Hematopoietic multipotent progenitor cell treated with erythropoietin and hydrocortisone succinate and interleukin-3 and kit ligand, for 8 days (in vitro differentiated cells): Measurements from ENCODE around the gene F13A1.
A peak's percentile ranks its signal among the peaks of the same experiment; 100 is the strongest.
"Not testable (repeated sequence)": the region's sequence is repeated elsewhere in the genome, so short reads cannot be mapped to it uniquely, and the experiment has no call there.

ENCODE experiments used
- DNase-seq: peaks from one replicate; pipeline ENCODE4 v3.0.0-alpha.2; 2015

The F13A1 gene

DNA sequence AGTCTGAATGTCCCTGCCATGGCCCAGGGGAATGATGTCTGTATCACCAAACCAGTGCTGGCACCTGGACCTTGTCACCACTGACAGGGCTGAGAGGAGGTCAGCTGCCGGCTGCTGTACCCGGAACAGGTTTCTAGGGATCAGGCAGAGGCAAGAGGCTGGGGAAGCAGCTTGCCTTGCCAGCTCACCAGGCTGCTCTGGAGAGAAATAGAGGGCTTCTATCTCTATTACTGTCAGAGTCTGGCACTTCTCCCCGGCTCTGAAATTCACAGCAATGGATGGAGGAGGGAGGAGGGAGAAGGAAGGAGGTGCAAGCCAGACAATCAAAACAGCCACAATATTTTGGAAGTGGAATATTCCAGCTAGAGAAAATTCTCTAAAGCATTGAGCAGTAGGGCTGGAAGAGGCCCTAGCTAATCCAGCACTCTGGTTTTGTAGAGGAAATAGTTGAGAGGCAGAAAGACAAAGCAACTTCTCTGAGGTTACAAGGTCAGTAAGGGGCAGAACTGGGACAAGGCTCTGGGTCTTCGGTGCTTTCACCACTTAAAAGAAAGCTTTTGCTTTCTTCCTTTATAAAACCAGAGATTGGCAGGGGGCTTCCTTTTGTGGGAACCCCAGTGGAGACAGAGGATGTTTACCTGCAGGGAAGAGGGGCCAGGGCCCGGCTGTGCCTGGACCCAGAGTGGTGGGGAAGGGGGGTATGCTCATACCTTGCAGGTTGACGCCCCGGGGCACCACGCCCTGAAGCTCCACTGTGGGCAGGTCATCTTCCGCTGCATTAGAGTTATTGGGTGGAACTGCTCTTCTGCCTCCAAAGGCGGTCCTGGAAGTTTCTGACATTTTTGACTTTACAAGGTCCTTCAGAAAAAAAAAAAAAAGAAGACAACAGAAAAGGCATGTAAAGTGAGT lies 2.4 kb downstream of the F13A1 start:
- no peak for DNase-seq

DNA sequence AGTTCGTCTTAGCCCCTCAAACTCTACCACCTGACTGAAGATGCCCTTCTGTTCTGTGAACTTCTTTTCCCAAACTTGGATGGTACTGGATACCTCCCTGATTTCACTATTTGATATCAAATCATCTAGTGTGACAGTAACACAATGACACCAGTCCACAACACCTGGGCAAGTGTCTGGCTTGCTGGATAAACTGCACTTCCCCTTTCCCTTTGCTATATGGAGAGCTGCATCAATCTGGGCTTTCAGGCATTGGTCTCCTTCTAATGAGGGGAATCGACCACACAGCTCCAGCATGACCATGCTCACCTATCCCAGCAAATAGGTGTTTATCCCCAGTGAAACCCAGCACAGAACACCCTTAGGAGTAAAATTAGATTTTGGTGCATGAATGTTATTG lies 3.1 kb downstream of the F13A1 start:
- DNase-seq: no peak

DNA sequence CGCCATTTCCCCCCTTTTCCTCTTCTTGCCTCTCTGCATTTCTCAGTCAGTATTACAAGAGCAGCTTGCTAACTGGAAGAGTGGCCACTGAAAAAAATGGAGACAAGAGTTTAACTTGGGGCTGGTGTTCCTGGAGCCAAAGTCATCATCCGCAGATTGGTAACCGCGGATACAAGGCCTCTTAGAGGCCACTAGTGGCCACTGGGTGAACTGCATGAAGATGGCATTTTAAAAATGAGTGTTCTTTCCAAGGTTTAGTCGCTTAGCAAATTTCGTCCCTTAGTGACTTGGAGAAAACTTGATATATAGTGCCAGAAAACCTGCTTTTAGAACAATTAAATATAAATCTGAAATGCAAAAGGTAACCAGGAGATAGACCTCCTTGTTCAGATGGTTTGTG lies 4.8 kb downstream of the F13A1 start:
- peak; percentile 55 for DNase-seq

DNA sequence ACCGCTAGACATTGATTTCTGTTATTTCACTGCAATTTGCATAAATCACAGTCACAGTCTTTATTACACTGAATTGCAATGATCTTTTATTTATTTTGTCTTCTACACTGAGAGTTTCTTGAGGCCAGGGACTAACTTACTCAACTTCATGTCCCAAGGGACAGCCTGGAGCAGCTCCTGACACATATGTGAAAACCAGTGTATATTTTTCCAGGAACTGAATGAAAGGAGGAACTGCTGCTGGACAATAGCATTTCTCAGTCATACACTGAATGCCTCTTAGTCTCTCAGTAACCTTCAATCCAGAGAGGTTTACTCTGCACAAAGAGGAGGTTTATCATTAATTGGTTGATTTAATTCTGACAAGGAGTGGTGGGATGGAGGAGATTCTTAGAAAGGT lies 5.9 kb downstream of the F13A1 start:
- DNase-seq: no peak

DNA sequence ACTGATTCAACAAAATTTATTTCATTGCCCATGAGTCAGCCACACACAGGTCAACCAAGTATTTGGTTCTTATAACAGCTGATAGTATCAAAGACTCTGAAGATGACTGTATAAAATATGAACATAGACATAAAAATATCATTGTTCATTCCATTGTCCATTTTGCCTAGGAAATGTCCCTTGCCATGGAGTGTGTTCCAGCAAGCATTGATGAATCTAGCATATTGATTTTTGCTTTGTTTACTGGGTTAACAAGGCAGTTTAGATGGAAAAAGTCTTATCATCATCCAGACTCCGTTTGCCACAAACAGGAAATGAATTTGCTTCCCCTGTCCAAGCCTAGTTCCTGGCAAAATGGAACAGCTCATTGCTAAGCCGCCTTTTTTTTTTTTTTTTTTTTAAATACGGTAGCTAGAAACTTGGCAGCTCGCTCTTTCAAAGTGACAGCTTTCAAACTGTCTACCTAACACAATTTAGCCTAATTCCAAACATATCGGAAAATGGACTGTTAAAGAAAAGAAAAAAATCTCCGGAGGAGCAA lies 7.5 kb downstream of the F13A1 start:
- DNase-seq: peak; percentile 23

DNA sequence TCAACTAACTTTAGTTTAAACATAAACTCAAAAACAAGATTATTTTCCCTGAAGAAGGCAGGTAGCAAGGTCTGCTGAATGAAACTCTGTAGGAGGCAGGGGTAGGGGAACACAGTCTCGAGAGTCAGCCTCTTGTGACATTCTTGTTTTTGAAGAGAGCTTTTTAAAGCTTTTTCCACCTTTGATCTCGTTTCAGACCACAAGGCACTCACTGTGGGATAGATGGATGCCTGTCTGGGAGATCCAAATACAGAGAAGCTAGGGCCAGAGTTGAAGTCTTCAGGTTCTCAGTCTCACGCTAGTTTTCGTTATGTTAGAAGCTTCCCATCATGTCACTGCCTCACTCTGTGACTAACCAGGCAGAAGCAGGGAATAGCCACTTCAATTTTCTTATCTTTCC lies 14.9 kb downstream of the F13A1 start:
- DNase-seq: no peak

DNA sequence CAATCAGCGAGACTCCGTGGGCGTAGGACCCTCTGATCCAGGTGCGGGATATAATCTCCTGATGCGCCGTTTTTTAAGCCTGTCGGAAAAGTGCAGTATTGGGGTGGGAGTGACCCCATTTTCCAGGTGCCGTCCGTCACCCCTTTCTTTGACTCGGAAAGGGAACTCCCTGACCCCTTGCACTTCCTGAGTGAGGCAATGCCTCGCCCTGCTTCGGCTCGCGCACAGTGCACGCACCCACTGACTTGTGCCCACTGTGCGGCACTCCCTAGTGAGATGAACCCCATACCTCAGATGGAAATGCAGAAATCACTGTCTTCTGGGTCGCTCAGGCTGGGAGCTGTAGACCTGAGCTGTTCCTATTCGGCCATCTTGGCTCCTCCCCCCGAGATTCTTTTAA lies 20.1 kb downstream of the F13A1 start:
- DNase-seq: not testable (repeated sequence)

DNA sequence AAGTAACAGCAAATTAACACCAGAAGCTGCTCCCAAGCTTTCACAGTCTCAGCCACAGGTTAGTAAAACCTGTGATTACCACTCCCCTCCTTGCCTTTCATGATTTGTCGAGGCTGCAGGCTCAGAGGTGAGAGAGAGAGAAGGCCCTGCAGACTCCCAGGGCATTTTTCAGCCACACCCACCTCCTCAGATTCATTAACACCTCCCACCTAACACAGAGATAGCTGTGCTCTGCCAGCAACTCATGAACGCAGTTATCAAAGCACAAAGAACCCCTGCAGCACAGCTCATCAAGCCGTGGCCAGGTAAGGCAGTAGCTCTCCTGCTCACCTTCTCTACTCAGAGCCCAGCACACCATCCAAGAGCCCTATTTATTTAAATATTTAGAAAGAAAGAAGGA lies 27.1 kb downstream of the F13A1 start:
- no peak for DNase-seq

DNA sequence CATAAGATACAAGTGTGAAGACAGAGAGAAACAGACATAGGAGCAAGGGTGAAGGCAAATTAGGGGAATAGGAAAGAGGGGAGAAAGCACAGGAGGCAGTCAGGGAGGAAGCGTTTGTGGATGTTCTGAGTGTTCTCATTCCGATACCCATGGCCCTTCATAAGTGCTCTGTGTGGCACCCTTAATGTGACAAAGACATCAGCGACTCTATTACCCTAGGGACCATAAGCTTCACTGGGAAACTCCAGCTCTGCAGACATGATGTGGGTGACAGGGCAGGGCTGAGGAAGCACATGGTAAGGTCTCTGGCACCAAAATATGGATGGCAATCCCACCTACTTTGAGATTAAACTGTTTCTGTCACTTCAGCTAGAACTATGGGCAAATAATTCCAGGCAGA lies 33.0 kb downstream of the F13A1 start:
- DNase-seq: no peak

DNA sequence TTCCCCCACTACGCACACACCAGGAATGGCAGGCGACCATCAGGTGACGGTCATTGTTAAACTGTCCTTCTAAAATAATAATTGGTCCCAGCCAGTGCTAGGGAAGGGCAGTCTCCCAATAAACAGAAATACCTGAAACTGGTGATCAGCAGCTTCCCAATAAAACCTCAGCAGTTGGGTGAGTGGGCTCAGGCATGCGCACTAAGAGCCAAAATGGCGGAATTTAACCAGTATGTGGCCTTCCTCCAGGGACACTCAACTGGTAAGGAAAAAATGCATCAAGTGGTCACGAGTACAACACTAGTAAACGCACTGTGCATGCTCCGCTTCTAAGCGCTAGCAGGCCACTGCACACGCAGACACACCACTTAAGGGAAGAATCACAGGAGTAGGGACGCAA lies 34.8 kb downstream of the F13A1 start:
- DNase-seq: no peak

DNA sequence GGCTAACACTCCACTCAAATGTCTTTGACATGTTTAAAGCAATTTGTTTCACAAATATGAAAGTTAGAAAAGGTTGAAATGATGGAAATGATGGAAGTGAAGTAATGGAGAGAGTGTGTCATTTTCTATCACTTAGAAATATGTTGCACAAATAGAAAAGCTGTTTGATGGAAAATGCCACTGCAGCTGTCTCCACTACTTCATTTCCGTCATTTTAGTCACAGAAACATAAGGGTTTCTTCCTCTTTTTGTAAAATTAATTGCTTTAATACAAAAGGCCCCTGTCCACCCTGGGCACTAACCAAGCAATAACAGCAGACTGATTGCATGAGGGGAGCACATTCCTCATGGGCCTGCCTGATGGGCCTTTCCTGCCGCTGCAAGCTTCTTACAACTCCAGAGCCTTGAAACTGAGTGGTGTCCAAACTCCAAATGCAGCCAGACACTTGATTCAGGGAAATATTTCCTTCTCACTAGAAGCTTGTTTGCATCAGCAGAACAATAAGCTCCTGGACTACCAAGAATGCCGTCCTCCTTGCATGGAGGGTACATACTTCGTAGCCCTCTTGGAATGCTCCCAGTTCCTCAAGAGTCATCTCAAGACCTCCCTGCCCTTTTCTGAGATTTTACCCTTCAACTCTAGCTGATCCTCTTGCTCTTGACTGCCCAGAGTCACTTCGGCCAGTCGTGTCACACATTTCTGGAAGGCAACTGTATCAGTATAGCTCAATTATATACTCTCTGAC lies 36.1 kb downstream of the F13A1 start:
- DNase-seq: no peak

DNA sequence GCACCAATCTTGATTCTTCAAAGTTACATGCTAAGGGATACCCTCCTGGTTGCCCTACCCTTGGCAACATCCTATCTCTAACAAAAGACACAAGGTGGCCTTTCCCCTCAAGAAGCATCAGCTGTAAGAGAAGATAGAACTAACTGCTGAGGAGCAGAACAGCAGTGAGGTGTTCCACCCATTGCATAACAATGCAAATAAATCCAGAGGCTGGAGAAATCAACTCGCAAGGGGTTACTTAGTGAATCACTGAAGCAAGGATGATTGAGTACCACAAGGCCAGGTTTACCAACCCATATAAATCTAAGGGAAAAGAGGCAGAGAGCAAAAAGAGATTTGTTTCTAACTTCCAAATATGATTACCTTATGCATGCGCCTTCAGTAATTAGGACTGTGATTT lies 36.7 kb downstream of the F13A1 start:
- DNase-seq: no peak

DNA sequence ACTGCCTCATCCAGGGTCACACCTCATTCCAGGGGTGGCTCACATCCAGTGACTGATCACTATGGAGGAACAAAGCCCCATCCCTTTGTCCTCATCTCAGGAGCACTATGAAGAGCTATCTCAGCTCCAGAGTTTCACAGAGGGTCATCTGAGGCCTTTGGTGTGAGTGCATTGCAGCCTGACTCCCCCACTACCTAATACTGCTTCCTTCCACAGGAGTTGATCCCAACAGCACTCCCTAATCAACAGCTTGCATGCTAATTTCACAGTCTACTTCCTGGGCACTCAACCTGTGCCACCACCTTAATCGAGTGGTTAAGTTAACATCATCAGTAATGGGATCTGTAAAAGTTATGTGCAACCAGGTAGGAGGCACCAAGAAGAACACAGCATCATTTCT lies 37.7 kb downstream of the F13A1 start:
- no peak for DNase-seq

DNA sequence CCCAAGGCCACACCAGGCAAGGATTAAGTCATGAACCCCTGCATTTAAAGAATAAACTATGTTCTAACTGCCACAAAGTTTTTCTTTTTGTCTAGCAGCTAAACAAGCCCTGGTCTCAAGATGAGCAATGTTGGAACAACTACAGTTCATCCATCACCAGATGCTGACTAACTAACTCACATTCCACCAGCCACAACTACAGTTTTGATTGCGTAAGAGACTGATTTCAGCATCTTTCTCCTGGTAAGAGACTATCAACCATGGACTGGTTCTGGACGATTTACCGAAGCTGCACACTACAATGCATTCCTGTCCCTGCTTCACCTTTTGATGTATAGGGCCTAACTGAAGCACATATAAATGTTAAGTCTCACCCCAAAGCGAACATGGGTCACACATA lies 43.0 kb downstream of the F13A1 start:
- no peak for DNase-seq

DNA sequence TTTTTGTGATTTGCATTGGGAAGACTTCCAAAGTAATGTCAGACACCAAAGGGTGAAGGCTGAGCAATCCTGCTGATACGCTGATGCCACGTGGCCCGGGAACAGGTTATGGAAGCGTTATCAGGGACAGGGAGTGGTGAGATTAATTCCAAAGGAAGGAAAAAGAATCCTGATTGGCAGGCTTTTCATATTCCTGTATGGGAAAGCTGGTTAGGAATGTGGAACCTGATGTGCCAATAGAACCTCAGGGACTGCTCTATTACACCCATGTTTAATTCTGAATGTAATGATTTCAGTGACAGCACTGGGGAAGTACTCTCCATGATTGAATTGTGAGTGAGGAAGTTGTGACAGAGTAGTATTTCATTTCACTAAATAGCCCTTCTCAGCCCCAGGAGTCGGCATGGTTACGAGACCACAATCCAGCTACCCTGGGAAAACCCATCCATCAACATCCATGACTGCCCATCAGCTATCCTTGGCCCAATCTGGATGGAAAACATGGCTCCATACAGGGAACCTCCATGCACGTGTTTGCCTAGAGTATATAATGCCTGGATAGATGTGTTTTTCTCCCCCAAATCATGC lies 49.4 kb downstream of the F13A1 start:
- DNase-seq: no peak

DNA sequence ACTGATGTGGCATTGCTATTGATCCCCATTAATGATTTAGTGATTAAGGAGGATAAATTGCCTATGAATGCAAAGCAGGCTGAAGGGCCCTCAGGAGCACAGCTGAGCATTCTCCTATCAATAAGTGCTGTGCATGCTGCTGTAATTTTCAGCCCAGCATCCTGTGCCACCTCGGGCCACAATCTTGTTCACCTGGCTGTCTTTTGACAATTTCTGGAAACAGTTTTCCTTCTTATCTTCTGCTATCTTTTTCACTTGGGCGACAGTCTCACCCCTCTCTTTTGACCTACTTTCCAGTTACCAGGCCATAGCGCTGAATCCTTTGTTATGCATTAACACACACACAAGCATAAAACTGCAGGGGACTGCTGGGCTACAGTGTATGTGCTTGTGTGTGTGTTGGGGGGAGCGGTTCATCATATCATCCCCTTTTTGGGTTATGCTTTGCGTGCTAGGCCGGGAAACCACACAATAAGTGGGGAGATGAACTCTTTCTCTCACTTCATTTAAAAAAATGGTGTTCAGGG lies 60.2 kb downstream of the F13A1 start:
- no peak for DNase-seq

DNA sequence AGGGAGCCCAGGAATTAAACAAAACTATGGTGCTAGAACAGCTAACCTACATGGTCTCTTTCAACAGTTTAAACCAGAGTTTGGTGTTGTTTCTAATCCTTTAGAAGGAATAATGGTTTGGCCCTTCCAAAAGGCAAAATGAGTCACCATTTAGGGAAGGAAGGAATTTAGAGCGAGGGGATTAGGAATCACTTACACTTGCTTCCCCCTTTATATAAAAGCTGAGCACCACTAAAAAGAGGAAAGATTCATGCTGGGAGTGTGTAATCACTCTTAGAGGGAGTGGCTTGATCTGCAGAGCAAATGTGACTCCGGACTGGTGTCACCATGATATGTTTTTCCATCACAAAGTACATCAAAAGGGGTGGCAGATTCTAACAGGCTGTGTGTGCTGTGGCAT lies 63.6 kb downstream of the F13A1 start:
- DNase-seq: no peak

DNA sequence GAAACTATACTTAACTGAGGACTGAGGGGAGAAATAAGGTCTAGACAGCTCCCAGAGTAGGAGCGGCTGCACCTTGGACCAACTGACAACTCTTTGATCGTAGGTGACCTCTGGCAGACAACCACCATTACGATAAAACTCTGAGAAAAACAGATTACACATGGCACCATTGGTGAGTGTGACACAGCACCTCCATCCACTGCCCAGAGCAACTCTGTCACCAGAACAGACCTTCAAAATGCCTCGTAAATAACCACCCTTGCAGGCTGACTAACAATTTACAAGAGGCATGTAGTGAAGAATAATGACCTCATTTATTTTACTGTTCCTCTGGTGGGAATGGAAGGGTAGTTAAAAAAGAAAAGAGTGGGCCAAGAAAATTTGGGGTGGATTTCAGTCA lies 64.2 kb downstream of the F13A1 start:
- DNase-seq: no peak

DNA sequence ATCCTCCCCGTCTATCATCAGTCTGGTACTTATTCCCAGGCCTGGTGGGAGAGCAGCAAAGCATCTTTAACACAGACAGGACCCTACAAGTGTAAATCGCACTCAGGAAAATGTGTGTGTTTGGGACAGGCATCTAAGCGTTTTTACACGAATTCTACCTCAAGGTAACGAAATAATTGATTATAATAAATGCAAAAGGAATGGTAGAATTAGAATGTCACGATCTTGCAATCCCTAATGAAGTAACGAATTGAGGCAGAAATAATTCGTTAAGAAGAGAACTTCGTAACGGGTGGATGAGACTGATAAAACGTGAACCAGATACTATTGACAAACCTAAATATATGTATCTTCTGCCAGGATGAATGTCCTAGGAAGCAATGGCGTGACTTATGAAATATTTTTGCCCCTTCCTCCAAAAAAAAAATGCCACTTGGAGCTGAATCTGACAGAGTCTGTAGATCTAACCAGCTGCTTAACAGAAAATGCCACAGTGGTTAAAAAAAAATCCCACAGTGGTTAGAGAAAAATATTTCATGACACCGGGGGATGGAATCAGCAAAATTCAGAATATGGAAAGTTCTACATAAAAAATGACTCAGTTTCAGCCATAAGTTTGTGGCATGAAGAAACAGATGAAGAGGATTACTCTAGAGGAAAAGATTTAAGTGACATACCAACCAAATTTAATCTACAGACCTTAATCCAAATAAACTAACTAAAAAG lies 68.7 kb downstream of the F13A1 start:
- no peak for DNase-seq

DNA sequence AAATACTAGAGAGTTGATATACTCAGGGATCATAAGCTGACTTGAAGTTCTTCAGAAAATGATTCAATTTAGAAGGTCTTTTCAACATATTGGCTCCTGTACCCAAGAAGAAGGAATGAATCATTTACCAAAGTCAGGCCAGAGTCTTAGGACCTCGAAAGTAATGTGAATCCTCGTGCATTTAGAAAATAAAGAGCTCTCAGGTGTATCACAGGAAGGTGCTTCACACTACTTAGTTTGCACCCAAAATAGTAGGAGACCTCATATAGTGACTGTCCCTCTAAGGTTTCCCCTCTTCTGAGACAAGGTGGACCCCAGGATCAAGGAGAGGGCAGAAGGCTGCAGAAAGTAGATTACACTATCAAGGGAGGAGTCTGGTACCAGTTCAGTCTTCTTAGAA lies 71.8 kb downstream of the F13A1 start:
- DNase-seq: no peak

DNA sequence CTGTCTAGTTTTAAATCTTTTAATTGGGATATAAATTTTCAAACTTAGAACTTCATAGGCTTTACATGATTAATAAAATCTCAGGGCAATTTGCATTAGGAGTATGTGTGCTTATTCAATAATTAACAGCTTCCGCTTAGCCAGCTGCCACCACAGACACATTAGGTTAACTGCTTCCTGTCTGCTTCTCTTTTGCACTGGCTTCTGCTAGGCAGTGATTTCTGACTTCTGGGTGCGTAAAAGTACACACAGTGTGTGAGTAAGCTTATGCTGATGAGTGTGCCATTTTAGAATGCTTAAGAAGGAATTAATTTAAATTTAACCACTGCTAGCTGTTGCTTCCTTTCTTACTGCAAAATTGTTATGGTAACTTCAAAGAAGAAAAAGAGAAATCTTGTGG lies 73.9 kb downstream of the F13A1 start:
- no peak for DNase-seq

DNA sequence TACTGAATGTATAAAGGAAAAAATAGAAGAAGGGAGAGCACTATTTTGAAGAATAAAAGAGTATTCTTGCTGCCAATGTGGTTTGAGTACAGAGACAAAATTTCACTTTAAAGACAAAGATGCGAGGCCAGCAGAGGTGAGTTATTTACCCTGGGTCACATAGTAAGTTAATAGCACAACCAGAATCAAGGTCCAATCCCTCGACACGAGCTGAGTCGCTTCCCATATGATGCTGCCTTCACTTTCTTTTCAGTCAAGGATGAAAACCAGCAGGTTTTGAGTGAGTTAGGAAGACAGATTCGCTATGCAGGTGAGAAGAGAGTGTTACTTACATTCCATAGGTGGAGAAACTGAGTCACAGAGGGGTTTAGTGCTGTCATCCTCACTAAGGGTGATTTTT lies 75.8 kb downstream of the F13A1 start:
- DNase-seq: no peak

DNA sequence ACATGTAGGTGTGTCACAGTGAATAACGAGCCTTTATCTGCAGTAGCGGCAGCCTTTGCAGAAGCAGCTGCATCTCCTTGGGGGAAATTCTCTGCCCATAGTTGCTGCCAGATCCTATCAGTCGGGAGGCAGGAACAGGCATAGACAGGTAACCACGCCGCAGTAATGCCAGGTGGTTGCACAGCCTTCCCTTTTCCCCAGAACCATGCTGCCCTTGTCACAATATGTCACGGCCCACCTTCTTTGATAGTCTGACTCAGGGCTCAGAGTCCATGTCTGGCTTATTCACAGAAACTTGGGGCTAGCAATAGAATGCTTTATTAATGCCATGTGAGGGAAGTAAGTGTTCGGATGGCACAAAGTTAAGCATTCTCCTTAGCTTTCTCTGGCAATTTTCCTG lies 76.6 kb downstream of the F13A1 start:
- no peak for DNase-seq
